Measurements from ENCODE around the gene CRACR2A.

- TF ChIP-seq POLR2A (IDR thresholded peaks at IDR 0.05): no peak
- TF ChIP-seq CTCF (IDR thresholded peaks at IDR 0.05): no peak
Observed at GRCh38 chr12:3589745-3590144, 163.2 kb downstream of the CRACR2A start.

Measured in transverse colon (tissue), 3 donors.